Stimulated activated CD4-positive, alpha-beta T cell treated with anti-CD3 and anti-CD28 coated beads, Interleukin-1b, Interleukin-23, amount 100 ng/mL, for 4 hours (primary cell): ENCODE measurements around the gene FBXL15.

Experiments
- DNase-seq, 2 donors: peaks; one replicate each; pipeline ENCODE4 v3.0.0-alpha.2; 2020; ENCODE audit warnings: low read depth in 2 of 2

FBXL15 gene

GRCh38 chr10:102397222-102398171 lies 23.1 kb upstream of the FBXL15 start:
- no peak for DNase-seq

GRCh38 chr10:102398172-102399020 lies 22.2 kb upstream of the FBXL15 start:
- DNase-seq = no peak

GRCh38 chr10:102399217-102400021 lies 21.2 kb upstream of the FBXL15 start:
- DNase-seq = peak; percentile 79 to 81

GRCh38 chr10:102400076-102400475 lies 20.6 kb upstream of the FBXL15 start:
- DNase-seq = no peak

- DNase-seq = no peak
These were observed 19.9 kb upstream of the FBXL15 start for GRCh38 chr10:102400598-102401341.

- no peak for DNase-seq
These were observed 19.3 kb upstream of the FBXL15 start for GRCh38 chr10:102401342-102401654.

GRCh38 chr10:102401735-102402511 lies 18.7 kb upstream of the FBXL15 start:
- no peak for DNase-seq

- DNase-seq = no peak
These were observed 18.1 kb upstream of the FBXL15 start for GRCh38 chr10:102402512-102402896.

GRCh38 chr10:102403115-102403514 lies 17.5 kb upstream of the FBXL15 start:
- no peak for DNase-seq

GRCh38 chr10:102404361-102405107 lies 16.1 kb upstream of the FBXL15 start:
- DNase-seq = no peak

GRCh38 chr10:102405108-102405571 lies 15.5 kb upstream of the FBXL15 start:
- DNase-seq = no peak

- no peak for DNase-seq
These were observed 15.0 kb upstream of the FBXL15 start for GRCh38 chr10:102405632-102406031.

- DNase-seq = no peak
These were observed 13.8 kb upstream of the FBXL15 start for GRCh38 chr10:102406815-102407214.

GRCh38 chr10:102407425-102408130 lies 13.1 kb upstream of the FBXL15 start:
- DNase-seq = no peak

GRCh38 chr10:102408131-102408727 lies 12.4 kb upstream of the FBXL15 start:
- no peak for DNase-seq

GRCh38 chr10:102408728-102409603 lies 11.7 kb upstream of the FBXL15 start:
- DNase-seq = peak; percentile 79 to 83

- DNase-seq = no peak
These were observed 10.8 kb upstream of the FBXL15 start for GRCh38 chr10:102409604-102410428.
